B cell (primary cell): ENCODE results near the gene BACH2. TPM values are rescaled to one million over a fixed set of nuclear protein-coding genes. Genes with fewer than 3 reads are reported as not detected.

Experiments used
- ATAC-seq: fragments of 200-7000 bp; cut with Tn5 transposase; one replicate; pipeline ENCODE4 v1.10.0; 2021; ENCODE audit warnings: low read depth, mild to moderate bottlenecking, moderate number of reproducible peaks, moderate library complexity
- CTCF ChIA-PET: fragments of 350-600 bp; sonication (Branson Sonifier 250); formaldehyde crosslinking; loops from one replicate; lab custom pipeline; 2021; ENCODE audit warnings: antibody characterized with exemption, inconsistent platforms; lab: Charles Lee
- POLR2A ChIA-PET: fragments of 350-600 bp; sonication (Branson Sonifier 250); formaldehyde crosslinking; loops from one replicate; lab custom pipeline; 2021; ENCODE audit warnings: antibody characterized with exemption; lab: Charles Lee
- DNase-seq: peaks from one replicate; pipeline ENCODE4 v3.0.0; 2013
- H2AFZ ChIP-seq: 2 replicates; pipeline ENCODE4 v1.6.1; 2012; ENCODE audit warnings: mild to moderate bottlenecking, low read depth, low read length; ENCODE audit not compliant: insufficient read depth, poor library complexity, severe bottlenecking
- H3K27ac ChIP-seq, 2 donors: 1 replicate in 1 of 2; 2 replicates in 1 of 2; pipeline ENCODE4 v1.5.1; 2012 to 2013; ENCODE audit warnings: low read length in 2 of 2, mild to moderate bottlenecking in 2 of 2, moderate library complexity in 1 of 2
- H3K27me3 ChIP-seq, 4 experiments: fragments of 200-600 bp in 1 of 4; sonication (generic) in 1 of 4; replicated peaks in 1 of 4; 1 replicate in 2 of 4; 2 replicates in 2 of 4; pipeline versions ENCODE4 v1.6.1 to v1.7.0; 2013 to 2016; ENCODE audit warnings: low read length in 3 of 4, mild to moderate bottlenecking in 2 of 4, mixed read lengths in 1 of 4, moderate library complexity in 1 of 4; ENCODE audit not compliant: insufficient read depth in 4 of 4, control insufficient read depth in 3 of 4; ENCODE audit errors: control extremely low read depth in 1 of 4
- H3K36me3 ChIP-seq, 2 experiments: replicated peaks in 1 of 2; 1 replicate in 1 of 2; 2 replicates in 1 of 2; pipeline versions ENCODE4 v1.6.1 to v1.7.1; 2013; ENCODE audit warnings: low read length in 1 of 2; ENCODE audit not compliant: insufficient read depth in 2 of 2, control insufficient read depth in 1 of 2; ENCODE audit errors: control extremely low read depth in 1 of 2, extremely low read depth in 1 of 2
- H3K4me1 ChIP-seq, 2 donors: fragments of 200-600 bp in 1 of 2; sonication (generic) in 1 of 2; 1 replicate in 1 of 2; 2 replicates in 1 of 2; pipeline versions ENCODE4 v1.5.1 to v1.6.1; 2013 to 2017; ENCODE audit warnings: low read length in 2 of 2; ENCODE audit not compliant: control insufficient read depth in 2 of 2, insufficient read depth in 2 of 2
- H3K4me2 ChIP-seq: replicated peaks from 2 replicates; pipeline ENCODE3; 2012; ENCODE audit warnings: mild to moderate bottlenecking, low read depth, low read length; ENCODE audit not compliant: poor library complexity, severe bottlenecking
- H3K4me3 ChIP-seq, 5 experiments: fragments of 200-600 bp in 1 of 5; sonication (generic) in 1 of 5; 1 replicate in 3 of 5; 2 replicates in 2 of 5; pipeline versions ENCODE4 v1.5.1 to v1.7.0; 2011 to 2016; ENCODE audit warnings: low read length in 4 of 5, mild to moderate bottlenecking in 4 of 5, low read depth in 2 of 5, control low read depth in 1 of 5, moderate library complexity in 1 of 5; ENCODE audit not compliant: insufficient read depth in 1 of 5; ENCODE audit errors: control extremely low read depth in 1 of 5, extremely low read depth in 1 of 5
- H3K79me2 ChIP-seq: fragments of 200-600 bp; sonication (generic); one replicate; pipeline ENCODE4 v1.6.0; 2016; ENCODE audit warnings: low read length; ENCODE audit not compliant: control insufficient read depth, insufficient read depth
- H3K9ac ChIP-seq: fragments of 200-600 bp; sonication (generic); 2 replicates; pipeline ENCODE4 v1.6.1; 2017; ENCODE audit warnings: mild to moderate bottlenecking, low read length, moderate library complexity
- H3K9me3 ChIP-seq, 3 donors: one replicate each; pipeline versions ENCODE4 v1.6.1 to v1.7.1; 2013; ENCODE audit warnings: low read length in 2 of 3; ENCODE audit not compliant: control insufficient read depth in 2 of 3, insufficient read depth in 1 of 3; ENCODE audit errors: control extremely low read depth in 1 of 3
- H4K20me1 ChIP-seq: 2 replicates; pipeline ENCODE4 v1.6.0; 2012; ENCODE audit warnings: mild to moderate bottlenecking, low read length; ENCODE audit not compliant: insufficient read depth, control insufficient read depth, poor library complexity, severe bottlenecking
- H3K27ac Mint-ChIP-seq: one replicate; pipeline ENCODE4 v1.8.0; 2021; ENCODE audit warnings: mixed read lengths
- H3K27me3 Mint-ChIP-seq: one replicate; pipeline ENCODE4 v1.8.0; 2021; ENCODE audit warnings: mixed read lengths
- H3K4me1 Mint-ChIP-seq: one replicate; pipeline ENCODE4 v1.8.0; 2021; ENCODE audit warnings: mixed read lengths
- H3K4me3 Mint-ChIP-seq: one replicate; pipeline ENCODE4 v1.8.0; 2021; ENCODE audit warnings: mixed read lengths
- H3K9me3 Mint-ChIP-seq: one replicate; pipeline ENCODE4 v1.8.0; 2022; ENCODE audit warnings: mixed read lengths; ENCODE audit not compliant: insufficient read depth
- CTCF ChIP-seq: fragments of 200-600 bp; IDR thresholded peaks from one replicate; pipeline ENCODE4 v1.8.0; 2022; ENCODE audit warnings: antibody characterized with exemption, mild to moderate bottlenecking
- EZH2 ChIP-seq: IDR thresholded peaks from 2 replicates; pipeline ENCODE4 v1.6.1; 2012; ENCODE audit warnings: borderline replicate concordance, low read depth, mild to moderate bottlenecking, moderate library complexity, low read length; ENCODE audit not compliant: insufficient read depth, poor library complexity, severe bottlenecking
- WGBS: methylation state at CpG from one replicate; pipeline ENCODE4 v1.1.5; 2013; ENCODE audit warnings: missing lambda C conversion rate; ENCODE audit not compliant: insufficient coverage; 5-methylcytosine and 5-hydroxymethylcytosine counted together
- intact Hi-C: fragments of 100-400 bp; cut with micrococcal nuclease; formaldehyde crosslinking; loops from one replicate; pipeline ENCODE4 v1.10.0; 2022
- polyA plus RNA-seq: library from polyadenylated mRNA; depleted of rRNA; stranded (reverse); fragments of >200 nt; gene quantifications from 2 replicates; pipeline ENCODE4 v1.2.3, GENCODE V29; 2012
- total RNA-seq, 2 donors: library from RNA; stranded (reverse); fragments of 120-200 nt in 1 of 2; gene quantifications; 1 replicate in 1 of 2; 2 replicates in 1 of 2; pipeline versions ENCODE4 v1.2.3 to v1.2.4, GENCODE V29; 2013 to 2022

The BACH2 gene
- total and polyA plus RNA-seq, 2 donors (not counting 1 experiment from before 2014, with no cell fraction given), result 41.1 to 235 TPM

GRCh38 chr6:89952105-89952671 lies 344.5 kb downstream of the BACH2 start:
- Histone ChIP-seq H3K4me3 (no peak overlapping the region), H2AFZ (no peak overlapping the region), H3K9ac (no peak overlapping the region), H3K9me3 (no peaks in the 10 kb centered on the region), H3K4me2 (no peak overlapping the region), H3K36me3 (peaks cover 2 to 78% of the 10 kb centered on the region in 2 experiments), H3K79me2 (peaks cover 51% of the 10 kb centered on the region), H3K27ac (no peak overlapping the region), H3K27me3 (no peaks in the 10 kb centered on the region), H3K4me1 (peaks cover 21 to 22% of the 10 kb centered on the region in 2 donors), H4K20me1 (peaks cover 81% of the 10 kb centered on the region)
- Mint-ChIP-seq H3K4me3 (no peak overlapping the region), H3K4me1 (peaks cover 47% of the 10 kb centered on the region), H3K27ac (peak overlapping the region; percentile 71), H3K27me3 (no peaks in the 10 kb centered on the region), H3K9me3 (no peaks in the 10 kb centered on the region)
- TF ChIP-seq CTCF (no peak), EZH2 (no peak)
- ATAC-seq (no peak), DNase-seq (no peak)
- ChIA-PET POLR2A (no interaction called here), CTCF (interaction anchor here (0.6 to 1.7 kb wide), 4 partner anchors 11 to 549 kb away, joined by 3 to 8 read pairs (median 5); no protein-coding TSS in a partner anchor)
- intact Hi-C loops, result no loop called here
- WGBS, result 89% methylated on average over 1 of the region's 6 CpGs

- no peaks in the 10 kb centered on the region for H3K9me3 ChIP-seq
- Mint-ChIP-seq H3K4me3 (no peak overlapping the region), H3K27ac (no peak overlapping the region), H3K9me3 (no peaks in the 10 kb centered on the region), H3K4me1 (peaks cover 45% of the 10 kb centered on the region), H3K27me3 (no peaks in the 10 kb centered on the region)
- DNase-seq (no peak), ATAC-seq (no peak)
- no peaks in the 10 kb centered on the region for H3K27me3 ChIP-seq
- no peak overlapping the region for H2AFZ ChIP-seq
- H4K20me1 ChIP-seq, result peaks cover 82% of the 10 kb centered on the region
- no peak overlapping the region for H3K27ac ChIP-seq
- intact Hi-C loops, result no loop called here
- no peak for TF ChIP-seq EZH2
- TF ChIP-seq CTCF, result no peak
- H3K4me2 ChIP-seq, result no peak overlapping the region
- WGBS, result 98% methylated on average over 13 of the region's 15 CpGs
- H3K4me3 ChIP-seq, result no peak overlapping the region
- no peak overlapping the region for H3K9ac ChIP-seq
- peaks cover 2 to 79% of the 10 kb centered on the region in 2 experiments for H3K36me3 ChIP-seq
- H3K4me1 ChIP-seq, result peaks cover 21 to 22% of the 10 kb centered on the region in 2 donors
- ChIA-PET CTCF (no interaction called here), POLR2A (no interaction called here)
- H3K79me2 ChIP-seq, result peaks cover 46% of the 10 kb centered on the region
Measured at GRCh38 chr6:89951574-89952104, 345.0 kb downstream of the BACH2 start.
